ENCODE measurements around the gene HOXD11. TPM values are rescaled to one million over a fixed set of nuclear protein-coding genes. Genes with fewer than 3 reads are reported as not detected.

Gene HOXD11
- total RNA-seq, 1 donor from 2014 or later, result not detected

- intact Hi-C loops (cut with DNase I), result loop anchor here (2.0 kb wide), 1 partner anchor 78 kb away; the partner anchor contains the start of gene LNPK
Observed at GRCh38 chr2:176080540-176081375, 26.3 kb upstream of the HOXD11 start.

GRCh38 chr2:176081376-176081836, 25.7 kb upstream of the HOXD11 start:
- intact Hi-C loops (cut with DNase I), result loop anchor here (2.0 kb wide), 1 partner anchor 79 kb away; the partner anchor contains the start of gene LNPK
- DNase-seq (ENCODE audit: low spot score), result no peak

More at GRCh38 chr2:176080540-176081375, 26.3 kb upstream of the HOXD11 start:
- no peak for DNase-seq (ENCODE audit: low spot score)

- no peak for DNase-seq (ENCODE audit: low spot score)
- intact Hi-C loops (cut with DNase I), result loop anchor here (2.0 kb wide), 1 partner anchor 79 kb away; the partner anchor contains the start of gene LNPK
Observed at GRCh38 chr2:176081837-176082524, 25.1 kb upstream of the HOXD11 start.

GRCh38 chr2:176082525-176082823, 24.6 kb upstream of the HOXD11 start:
- DNase-seq (ENCODE audit: low spot score), result no peak
- intact Hi-C loops (cut with DNase I), result no loop called here

GRCh38 chr2:176082824-176083751, 24.0 kb upstream of the HOXD11 start:
- no peak for DNase-seq (ENCODE audit: low spot score)
- intact Hi-C loops (cut with DNase I), result no loop called here

- intact Hi-C loops (cut with DNase I), result no loop called here
- DNase-seq (ENCODE audit: low spot score), result no peak
Observed at GRCh38 chr2:176083796-176084261, 23.3 kb upstream of the HOXD11 start, which contains the start of gene EVX2. TSS of gene EVX2 (minus strand) at chr2:176083962. CDS start at chr2:176083776, 186 bp downstream.

DNA sequence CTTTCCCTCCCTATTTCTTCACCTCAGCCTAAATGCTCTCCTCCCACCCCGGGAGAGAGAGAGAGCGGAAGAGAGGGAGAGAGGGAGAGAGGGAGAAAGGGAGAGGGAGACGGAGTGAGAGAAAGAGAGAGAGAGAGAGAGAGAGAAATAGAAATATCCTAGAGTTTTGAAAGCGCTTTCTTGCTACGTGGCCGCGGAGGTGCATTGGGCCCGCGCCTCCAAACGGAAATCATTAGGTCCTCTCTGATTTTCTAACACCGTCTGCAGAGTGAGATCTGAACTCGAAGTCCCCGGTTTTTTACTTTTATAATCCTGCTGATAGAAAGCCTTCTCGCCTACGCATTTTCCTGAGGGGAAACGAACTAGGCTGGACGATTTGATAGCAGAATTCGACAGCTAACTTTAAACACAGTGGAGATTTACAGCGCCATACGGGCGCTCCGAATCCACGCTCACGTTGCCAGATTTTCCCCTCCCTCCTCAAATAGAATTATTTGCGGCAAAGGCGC, 22.4 kb upstream of the HOXD11 start:
- intact Hi-C loops (cut with DNase I), result loop anchor here (5.0 kb wide), 3 partner anchors 397 to 772 kb away; no protein-coding TSS in a partner anchor
- DNase-seq (ENCODE audit: low spot score), result peak; percentile 15

- DNase-seq (ENCODE audit: low spot score), result peak; percentile 63
- intact Hi-C loops (cut with DNase I), result loop anchor here (5.0 kb wide), 3 partner anchors 398 to 773 kb away; no protein-coding TSS in a partner anchor
Observed at GRCh38 chr2:176085120-176085788, 21.8 kb upstream of the HOXD11 start.

GRCh38 chr2:176085861-176086771, 21.0 kb upstream of the HOXD11 start:
- intact Hi-C loops (cut with DNase I), result loop anchor here (2.0 to 5.0 kb wide), 4 partner anchors 399 to 774 kb away; no protein-coding TSS in a partner anchor
- no peak for DNase-seq (ENCODE audit: low spot score)

GRCh38 chr2:176087330-176088047, 19.6 kb upstream of the HOXD11 start:
- no peak for DNase-seq (ENCODE audit: low spot score)
- intact Hi-C loops (cut with DNase I), result loop anchor here (2.0 to 5.0 kb wide), 4 partner anchors 400 to 775 kb away; no protein-coding TSS in a partner anchor

GRCh38 chr2:176088048-176088936, 18.8 kb upstream of the HOXD11 start:
- intact Hi-C loops (cut with DNase I), result loop anchor here (5.0 kb wide), 3 partner anchors 401 to 776 kb away; no protein-coding TSS in a partner anchor
- DNase-seq (ENCODE audit: low spot score), result peak; percentile 79

DNA sequence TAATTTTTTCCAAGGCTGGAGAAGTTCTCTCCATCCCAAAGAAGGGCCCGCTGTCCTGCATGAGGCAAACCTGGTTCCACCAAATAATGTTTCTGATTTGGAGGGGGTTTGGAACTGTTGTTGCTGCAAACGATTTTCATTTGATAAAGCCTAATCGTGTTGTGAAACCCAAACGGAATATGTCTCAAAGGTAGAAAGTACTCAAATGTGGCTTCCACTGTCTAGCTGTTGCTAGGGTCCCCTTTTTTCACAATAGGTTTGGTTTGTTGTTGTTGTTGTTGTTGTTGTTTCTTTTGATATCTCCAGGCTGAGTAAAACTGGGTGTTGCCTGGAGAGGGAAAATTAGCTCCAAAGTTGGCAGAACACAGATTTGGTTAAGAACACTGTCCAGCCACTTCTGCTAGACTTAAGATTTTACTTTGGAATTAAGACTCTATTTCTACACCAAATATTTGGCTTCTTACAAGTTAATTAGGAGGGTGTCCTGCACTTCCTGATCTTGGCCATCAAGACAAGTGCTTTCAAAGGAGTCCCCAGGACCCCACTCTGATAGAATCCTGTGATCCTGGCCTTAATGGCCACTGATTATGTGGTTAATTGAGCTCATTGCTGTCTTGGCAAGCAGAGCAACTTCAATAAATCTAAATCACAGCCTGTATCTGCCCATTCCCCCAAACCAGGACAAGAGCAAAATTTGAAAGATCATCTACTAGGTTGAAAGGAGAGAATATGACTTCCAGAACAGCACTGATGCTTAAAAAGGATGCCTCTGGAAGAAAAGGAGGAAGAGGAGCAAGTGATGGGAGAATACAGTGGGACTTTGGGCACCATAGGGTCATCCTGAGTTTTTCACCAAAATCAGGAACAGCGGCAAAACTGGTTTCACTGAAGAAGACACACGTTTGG, 17.9 kb upstream of the HOXD11 start:
- intact Hi-C loops (cut with DNase I), result loop anchor here (5.0 kb wide), 3 partner anchors 402 to 777 kb away; no protein-coding TSS in a partner anchor

DNA sequence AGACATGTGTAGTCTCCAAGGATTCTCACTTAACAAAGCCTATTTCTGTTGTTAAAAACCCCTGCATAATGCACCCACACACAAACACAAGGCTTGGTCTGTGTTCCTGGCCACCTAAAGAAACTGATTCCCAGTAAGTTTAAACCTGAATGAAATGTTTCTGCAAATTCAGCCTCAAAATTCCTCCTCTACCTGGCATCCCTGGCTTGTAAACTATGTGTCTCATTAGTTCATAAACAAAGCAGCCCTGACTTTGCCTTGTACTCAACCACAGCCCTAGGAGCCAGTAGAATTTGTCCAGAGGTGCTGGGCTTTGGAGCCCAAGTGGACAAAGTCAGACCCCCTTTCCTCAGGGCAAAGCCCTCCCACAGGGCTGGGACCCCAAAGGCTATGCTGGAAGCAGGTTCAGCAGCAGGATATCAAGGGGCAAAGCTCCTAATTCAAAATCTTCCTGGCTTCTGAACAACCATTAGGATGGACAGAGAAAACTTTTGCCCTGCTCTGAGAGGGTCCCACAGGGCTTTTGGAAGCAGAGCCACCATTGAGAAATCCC, 17.2 kb upstream of the HOXD11 start:
- intact Hi-C loops (cut with DNase I), result loop anchor here (5.0 kb wide), 3 partner anchors 403 to 778 kb away; no protein-coding TSS in a partner anchor

More for the DNA sequence above, 17.9 kb upstream of the HOXD11 start:
- DNase-seq (ENCODE audit: low spot score), result no peak

DNA sequence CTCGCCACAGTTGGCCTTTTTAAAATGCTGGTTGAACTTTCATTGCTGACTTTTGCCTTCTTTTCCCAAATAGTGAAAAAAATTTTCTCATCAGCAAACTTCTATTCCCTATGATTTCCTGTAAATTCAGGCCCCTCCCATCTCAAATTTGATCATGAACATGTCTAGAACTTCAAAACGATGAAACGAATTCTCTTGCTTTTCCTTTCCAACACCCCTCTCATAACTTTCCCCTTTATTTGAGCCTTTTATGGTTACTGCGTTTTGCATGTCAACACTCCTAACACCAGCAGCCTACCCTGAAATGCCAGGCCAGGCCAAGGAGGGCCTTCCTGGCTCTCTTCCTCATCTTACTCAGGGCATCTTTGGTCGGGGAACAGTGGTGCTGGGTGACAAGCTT, 16.2 kb upstream of the HOXD11 start:
- intact Hi-C loops (cut with DNase I), result no loop called here
- DNase-seq (ENCODE audit: low spot score), result peak; percentile 69

More for the DNA sequence above, 17.2 kb upstream of the HOXD11 start:
- DNase-seq (ENCODE audit: low spot score), result peak; percentile 50
